CD14-positive monocyte (primary cell): ENCODE measurements around the gene GALNT6. TPM values are rescaled to one million over a fixed set of nuclear protein-coding genes. Genes with fewer than 3 reads are reported as not detected.
A peak's percentile ranks its signal among the peaks of the same experiment; 100 is the strongest.

Source experiments
- DNase-seq, 3 donors: peaks; one replicate each; pipeline ENCODE4 v3.0.0-alpha.2; 2011 to 2022
- H2AFZ ChIP-seq: 2 replicates; pipeline ENCODE4 v1.6.0; 2012; ENCODE audit warnings: mild to moderate bottlenecking, low read depth, low read length, inconsistent platforms; ENCODE audit not compliant: insufficient read depth, poor library complexity, severe bottlenecking
- H3K27ac ChIP-seq, 2 donors: 1 replicate in 1 of 2; 2 replicates in 1 of 2; pipeline ENCODE4 v1.5.1; 2012 to 2013; ENCODE audit warnings: low read length in 2 of 2, control low read depth in 1 of 2, inconsistent platforms in 1 of 2, low read depth in 1 of 2, mild to moderate bottlenecking in 1 of 2
- H3K27me3 ChIP-seq, 2 donors: one replicate each; pipeline versions ENCODE4 v1.6.0 to v1.6.1; 2011 to 2013; ENCODE audit warnings: low read length in 2 of 2; ENCODE audit not compliant: control insufficient read depth in 2 of 2, insufficient read depth in 2 of 2
- H3K36me3 ChIP-seq, 2 donors: replicated peaks in 1 of 2; 1 replicate in 1 of 2; 2 replicates in 1 of 2; pipeline versions ENCODE4 v1.5.1 to v1.6.1; 2012 to 2013; ENCODE audit warnings: low read length in 2 of 2, control low read depth in 1 of 2, inconsistent platforms in 1 of 2, mild to moderate bottlenecking in 1 of 2; ENCODE audit not compliant: insufficient read depth in 2 of 2, control insufficient read depth in 1 of 2
- H3K4me1 ChIP-seq, 2 donors: 1 replicate in 1 of 2; 2 replicates in 1 of 2; pipeline versions ENCODE4 v1.5.1 to v1.6.1; 2012 to 2013; ENCODE audit warnings: low read length in 2 of 2, control low read depth in 1 of 2, inconsistent platforms in 1 of 2, mild to moderate bottlenecking in 1 of 2, moderate library complexity in 1 of 2; ENCODE audit not compliant: insufficient read depth in 2 of 2, control insufficient read depth in 1 of 2
- H3K4me2 ChIP-seq: replicated peaks from 2 replicates; pipeline ENCODE3; 2012; ENCODE audit warnings: low read length, moderate library complexity, mild to moderate bottlenecking; ENCODE audit not compliant: poor library complexity, severe bottlenecking; ENCODE audit errors: extremely low read depth
- H3K4me3 ChIP-seq, 3 experiments: fragments of 200-600 bp in 1 of 3; sonication (generic) in 1 of 3; replicated peaks in 1 of 3; 1 replicate in 2 of 3; 2 replicates in 1 of 3; pipeline ENCODE4 v1.5.1; 2011 to 2013; ENCODE audit warnings: low read length in 3 of 3, mild to moderate bottlenecking in 3 of 3, control low read depth in 2 of 3, low read depth in 2 of 3, inconsistent platforms in 1 of 3, moderate library complexity in 1 of 3
- H3K79me2 ChIP-seq: 2 replicates; pipeline ENCODE4 v1.6.0; 2012; ENCODE audit warnings: mild to moderate bottlenecking, control low read depth, inconsistent platforms, low read length, moderate library complexity; ENCODE audit not compliant: insufficient read depth
- H3K9ac ChIP-seq: 2 replicates; pipeline ENCODE4 v1.6.0; 2017; ENCODE audit warnings: low read length, mild to moderate bottlenecking; ENCODE audit not compliant: insufficient read depth, poor library complexity, severe bottlenecking
- H3K9me3 ChIP-seq, 2 donors: replicated peaks in 1 of 2; 1 replicate in 1 of 2; 2 replicates in 1 of 2; pipeline versions ENCODE4 v1.5.1 to v1.6.1; 2012 to 2013; ENCODE audit warnings: low read length in 2 of 2, control low read depth in 1 of 2; ENCODE audit not compliant: control insufficient read depth in 1 of 2, insufficient read depth in 1 of 2
- H4K20me1 ChIP-seq: 2 replicates; pipeline ENCODE4 v1.6.0; 2012; ENCODE audit warnings: mild to moderate bottlenecking, low read length, control low read depth, moderate library complexity; ENCODE audit not compliant: insufficient read depth
- H3K27ac Mint-ChIP-seq, 7 donors: one replicate each; pipeline ENCODE4 v1.8.0; 2020; ENCODE audit warnings: mild to moderate bottlenecking in 7 of 7, mixed read lengths in 7 of 7, moderate library complexity in 6 of 7, inconsistent platforms in 2 of 7
- H3K27me3 Mint-ChIP-seq, 3 donors: one replicate each; pipeline ENCODE4 v1.8.0; 2021 to 2022; ENCODE audit warnings: low read depth in 3 of 3, mild to moderate bottlenecking in 3 of 3, mixed read lengths in 3 of 3, moderate library complexity in 3 of 3, inconsistent platforms in 1 of 3
- H3K36me3 Mint-ChIP-seq, 2 donors: one replicate each; pipeline ENCODE4 v1.8.0; 2020; ENCODE audit warnings: mixed read lengths in 2 of 2, inconsistent platforms in 1 of 2, mild to moderate bottlenecking in 1 of 2
- H3K4me1 Mint-ChIP-seq: one replicate; pipeline ENCODE4 v1.8.0; 2020; ENCODE audit warnings: mild to moderate bottlenecking, mixed read lengths
- H3K4me3 Mint-ChIP-seq, 2 donors: one replicate each; pipeline ENCODE4 v1.8.0; 2020; ENCODE audit warnings: mild to moderate bottlenecking in 2 of 2, mixed read lengths in 2 of 2, moderate library complexity in 1 of 2
- H3K9me3 Mint-ChIP-seq, 7 donors: one replicate each; pipeline ENCODE4 v1.8.0; 2020 to 2022; ENCODE audit warnings: mixed read lengths in 7 of 7, mild to moderate bottlenecking in 6 of 7, moderate library complexity in 6 of 7, inconsistent platforms in 2 of 7
- CTCF ChIP-seq: fragments of 200-600 bp; IDR thresholded peaks from one replicate; pipeline ENCODE4 v1.8.0; 2022; ENCODE audit warnings: antibody characterized with exemption, mild to moderate bottlenecking
- WGBS: methylation state at CpG from one replicate; pipeline ENCODE4 v1.1.5; 2013; ENCODE audit warnings: missing lambda C conversion rate; ENCODE audit not compliant: insufficient coverage; 5-methylcytosine and 5-hydroxymethylcytosine counted together
- intact Hi-C, 2 donors: fragments of 100-400 bp; cut with micrococcal nuclease; formaldehyde crosslinking; loops; one replicate each; pipeline versions ENCODE4 v1.15.0 to v1.15.1; 2023
- polyA plus RNA-seq, 3 donors: library from polyadenylated mRNA; depleted of rRNA in 1 of 3; unstranded in 2 of 3; stranded (reverse) in 1 of 3; fragments of 300-500 nt in 2 of 3; fragments of >200 nt in 1 of 3; fragmentation: Illumina TruSeq in 2 of 3; gene quantifications; 1 replicate in 2 of 3; 2 replicates in 1 of 3; pipeline ENCODE4 v1.2.3, GENCODE V29; 2012 to 2021

The GALNT6 gene
- polyA plus RNA-seq, 3 donors: 3.2 to 12.9 (median 10.4) TPM

GRCh38 chr12:51374856-51375255 lies 16.4 kb downstream of the GALNT6 start:
- Histone ChIP-seq H3K9ac (no peak overlapping the region), H3K36me3 (peaks cover 45 to 90% of the 10 kb centered on the region in 2 donors), H3K4me2 (no peak overlapping the region), H4K20me1 (peaks cover 6% of the 10 kb centered on the region), H3K4me3 (no peak overlapping the region), H2AFZ (no peak overlapping the region), H3K79me2 (no peaks in the 10 kb centered on the region), H3K9me3 (no peaks in the 10 kb centered on the region), H3K27me3 (no peaks in the 10 kb centered on the region), H3K27ac (no peak overlapping the region), H3K4me1 (peaks cover 5 to 8% of the 10 kb centered on the region in 2 donors)
- whole genome bisulfite sequencing: 100% methylated on average over 3 of the region's 5 CpGs
- Mint-ChIP-seq H3K4me1 (peaks cover 15% of the 10 kb centered on the region), H3K27me3 (peaks cover 0 to 4% (median 0%) of the 10 kb centered on the region in 3 donors), H3K36me3 (peaks cover 86 to 93% of the 10 kb centered on the region in 2 donors), H3K9me3 (peaks cover 0 to 16% (median 9%) of the 10 kb centered on the region in 7 donors), H3K4me3 (no peak overlapping the region), H3K27ac (no peak overlapping the region)
- TF ChIP-seq CTCF: no peak
- DNase-seq: no peak
- intact Hi-C loops: no loop called here

GRCh38 chr12:51374361-51374760 lies 16.8 kb downstream of the GALNT6 start:
- intact Hi-C loops: no loop called here
- no peak overlapping the region for H3K4me3 ChIP-seq
- no peak overlapping the region for H3K4me2 ChIP-seq
- no peak overlapping the region for H2AFZ ChIP-seq
- no peak for DNase-seq
- no peaks in the 10 kb centered on the region for H3K79me2 ChIP-seq
- H3K9ac ChIP-seq: no peak overlapping the region
- H4K20me1 ChIP-seq: peaks cover 5% of the 10 kb centered on the region
- H3K4me1 Mint-ChIP-seq: peaks cover 20% of the 10 kb centered on the region
- peaks cover 40 to 86% of the 10 kb centered on the region in 2 donors for H3K36me3 ChIP-seq
- no peak for TF ChIP-seq CTCF
- H3K4me3 Mint-ChIP-seq: no peak overlapping the region
- H3K9me3 ChIP-seq: no peaks in the 10 kb centered on the region
- peaks cover 86 to 93% of the 10 kb centered on the region in 2 donors for H3K36me3 Mint-ChIP-seq
- H3K27me3 Mint-ChIP-seq: peaks cover 0 to 6% (median 0%) of the 10 kb centered on the region in 3 donors
- H3K27me3 ChIP-seq: no peaks in the 10 kb centered on the region
- 100% methylated on average over 2 of the region's 2 CpGs for WGBS
- H3K4me1 ChIP-seq: peaks cover 9 to 12% of the 10 kb centered on the region in 2 donors
- H3K27ac ChIP-seq: no peak overlapping the region
- peaks cover 0 to 16% (median 9%) of the 10 kb centered on the region in 7 donors for H3K9me3 Mint-ChIP-seq
- H3K27ac Mint-ChIP-seq: peak overlapping the region in 1 of 7 donors; percentile 14
